ENCODE results near the gene IGHMBP2. TPM values are rescaled to one million over a fixed set of nuclear protein-coding genes. Genes with fewer than 3 reads are reported as not detected.
A peak's percentile ranks its signal among the peaks of the same experiment; 100 is the strongest.

IGHMBP2 gene
- total RNA-seq, 1 donor from 2014 or later: 4.1 TPM

- DNase-seq (ENCODE audit: low spot score): peak; percentile 92
Observed at GRCh38 chr11:68890490-68891231, 13.0 kb upstream of the IGHMBP2 start.

GRCh38 chr11:68891351-68891948 lies 12.2 kb upstream of the IGHMBP2 start:
- no peak for DNase-seq (ENCODE audit: low spot score)

DNA sequence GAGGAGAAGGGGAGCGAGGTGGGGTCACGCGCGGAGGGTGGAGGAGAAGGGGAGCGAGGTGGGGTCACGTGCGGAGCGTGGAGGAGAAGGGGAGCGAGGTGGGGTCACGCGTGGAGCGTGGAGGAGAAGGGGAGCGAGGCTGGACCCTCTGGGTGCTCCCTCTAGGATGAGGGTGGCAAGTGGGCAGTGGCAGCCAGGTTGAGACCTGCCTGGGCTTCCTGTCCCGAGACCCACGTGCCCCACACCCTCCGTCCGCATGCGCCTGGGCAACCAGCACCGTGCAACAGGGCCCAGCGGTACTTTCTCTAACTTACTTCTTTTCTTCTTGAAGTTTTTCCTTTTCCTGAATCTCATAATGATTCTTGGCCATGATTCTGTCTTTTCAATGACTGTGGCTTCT lies 11.1 kb upstream of the IGHMBP2 start:
- DNase-seq (ENCODE audit: low spot score): no peak

GRCh38 chr11:68893282-68893681 lies 10.4 kb upstream of the IGHMBP2 start:
- DNase-seq (ENCODE audit: low spot score): no peak

GRCh38 chr11:68896171-68896959 lies 7.3 kb upstream of the IGHMBP2 start:
- no peak for DNase-seq (ENCODE audit: low spot score)

DNA sequence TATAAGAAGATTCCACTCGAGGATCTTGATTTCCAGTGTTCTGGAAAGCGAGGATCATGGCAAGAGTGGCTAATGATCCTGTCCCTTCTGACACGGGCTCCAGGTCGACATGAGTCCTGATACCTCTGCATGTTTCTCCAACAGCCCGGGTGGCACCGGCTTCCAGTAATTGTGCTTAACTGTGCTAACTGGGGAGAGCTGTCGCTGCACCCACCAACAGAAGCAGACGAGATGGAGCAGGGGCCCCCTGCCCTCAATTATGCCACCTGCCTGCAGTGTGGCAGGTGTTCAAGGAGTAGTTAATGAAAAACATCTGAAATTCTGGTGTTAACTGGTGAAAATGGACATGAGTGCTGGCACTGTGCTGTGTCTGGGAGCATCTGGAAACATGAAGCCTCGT lies 6.2 kb upstream of the IGHMBP2 start:
- no peak for DNase-seq (ENCODE audit: low spot score)

DNA sequence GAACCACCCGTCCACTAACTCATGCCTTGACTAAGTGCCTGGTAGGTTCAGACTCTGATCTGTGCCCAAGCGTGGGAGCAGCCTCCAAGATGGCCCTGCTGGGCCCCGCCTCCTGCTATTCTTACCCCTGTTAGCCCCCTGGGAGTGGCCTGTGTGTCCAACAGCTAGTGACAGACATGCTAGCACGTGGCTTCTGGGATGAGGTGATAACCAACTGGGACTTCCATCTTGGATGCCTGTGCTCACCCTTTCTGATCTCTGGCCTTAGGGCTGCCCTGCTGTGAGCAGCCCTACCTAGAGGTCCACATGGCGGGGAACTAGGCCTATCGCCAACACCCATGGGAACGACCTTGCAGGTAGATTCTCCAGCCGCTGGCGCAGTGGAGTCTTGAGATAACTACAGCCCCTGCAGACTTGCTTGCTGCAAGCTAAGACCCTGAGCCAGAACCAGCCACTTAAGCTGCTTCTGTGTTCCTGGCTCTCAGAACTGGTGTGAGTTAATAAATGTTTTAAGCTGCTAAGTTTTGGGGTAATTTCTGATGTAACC lies 2.8 kb upstream of the IGHMBP2 start:
- no peak for DNase-seq (ENCODE audit: low spot score)

DNA sequence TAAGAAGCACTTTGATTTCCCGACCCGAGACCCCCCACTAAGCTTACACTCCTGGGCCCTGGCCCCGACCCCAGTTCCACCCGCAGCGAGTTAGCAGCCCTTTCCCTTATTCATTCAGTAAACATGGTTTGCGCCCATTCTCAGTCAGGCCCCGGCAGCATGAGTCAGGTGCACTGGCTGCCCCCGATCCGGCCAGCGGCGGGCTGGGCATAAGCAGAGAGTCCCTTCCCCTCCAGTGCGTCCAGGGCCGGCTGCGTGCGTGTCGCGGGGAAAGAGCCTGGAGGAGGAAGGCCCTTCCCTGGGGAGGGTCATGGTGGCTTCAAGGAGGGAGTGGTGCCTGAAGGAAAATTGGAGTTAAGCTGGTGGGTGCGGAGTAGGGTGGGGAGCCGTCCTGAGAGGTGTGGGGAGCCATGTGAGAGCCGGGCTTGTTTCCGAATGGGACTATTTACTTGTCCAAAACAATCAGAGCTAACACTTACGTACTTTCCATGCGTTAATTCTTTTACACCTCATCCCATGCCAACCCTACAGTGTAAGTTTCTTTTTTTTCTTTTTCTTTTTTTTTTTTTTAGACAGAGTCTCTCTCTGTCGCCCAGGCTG lies 657 bp downstream of the IGHMBP2 start:
- DNase-seq (ENCODE audit: low spot score): peak; percentile 32

GRCh38 chr11:68905421-68906360 lies 2.0 kb downstream of the IGHMBP2 start:
- DNase-seq (ENCODE audit: low spot score): no peak

GRCh38 chr11:68908273-68908672 lies 4.6 kb downstream of the IGHMBP2 start:
- no peak for DNase-seq (ENCODE audit: low spot score)

DNA sequence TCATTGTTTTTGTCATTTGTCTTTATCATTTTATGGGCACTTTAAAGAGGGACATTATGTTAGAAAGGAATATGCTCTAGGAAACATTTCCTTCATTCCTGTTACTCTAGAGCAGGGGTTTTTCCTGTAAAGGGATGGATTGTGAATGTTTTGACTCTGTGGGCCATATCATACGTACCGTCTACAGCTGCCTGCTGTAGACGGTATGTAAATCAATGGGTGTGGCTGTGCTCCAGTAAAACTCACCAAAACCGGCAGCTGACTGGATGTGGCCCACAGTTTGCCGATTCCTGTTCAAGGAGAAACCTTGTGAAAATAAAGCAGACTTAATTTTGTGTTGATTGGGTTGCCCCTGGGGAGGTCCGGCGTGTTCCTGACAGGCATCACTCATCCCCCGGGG lies 7.3 kb downstream of the IGHMBP2 start:
- DNase-seq (ENCODE audit: low spot score): no peak

DNA sequence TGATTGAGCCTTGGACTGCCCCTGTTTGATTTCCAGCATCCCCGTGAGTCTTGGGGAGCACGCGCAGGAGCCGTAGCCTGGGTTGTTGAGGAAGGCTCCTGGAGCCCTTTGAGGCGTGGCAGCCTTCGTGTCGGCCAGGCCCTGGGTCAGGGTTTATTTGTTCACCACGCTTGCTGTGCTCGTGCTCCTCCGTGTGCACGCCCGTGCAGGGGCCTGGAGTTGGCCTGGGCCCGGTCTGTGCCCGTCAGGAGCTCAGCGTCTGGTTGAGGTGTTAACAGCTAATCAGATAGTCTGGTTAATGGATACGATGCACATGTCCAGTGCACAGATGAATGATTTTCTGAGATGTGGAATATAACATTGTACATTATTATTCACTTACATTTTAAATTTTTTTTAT lies 8.0 kb downstream of the IGHMBP2 start:
- no peak for DNase-seq (ENCODE audit: low spot score)

DNA sequence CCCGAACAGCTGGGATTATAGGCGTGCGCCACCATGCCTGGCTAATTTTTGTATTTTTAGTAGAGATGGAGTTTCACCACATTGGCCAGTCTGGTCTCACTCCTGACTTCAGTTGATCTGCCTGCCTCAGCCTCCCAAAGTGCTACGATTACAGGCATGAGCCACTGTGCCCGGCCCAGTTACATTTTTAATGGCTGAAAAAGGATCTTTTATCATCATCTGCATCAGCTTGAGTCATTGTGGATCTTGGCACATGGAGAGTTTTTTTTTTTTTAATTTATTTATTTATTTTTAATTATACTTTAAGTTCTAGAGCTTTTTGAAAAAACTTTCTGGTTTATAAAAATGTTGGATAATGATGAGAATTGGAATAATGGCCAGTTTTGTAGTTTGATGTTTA lies 8.6 kb downstream of the IGHMBP2 start:
- no peak for DNase-seq (ENCODE audit: low spot score)

DNA sequence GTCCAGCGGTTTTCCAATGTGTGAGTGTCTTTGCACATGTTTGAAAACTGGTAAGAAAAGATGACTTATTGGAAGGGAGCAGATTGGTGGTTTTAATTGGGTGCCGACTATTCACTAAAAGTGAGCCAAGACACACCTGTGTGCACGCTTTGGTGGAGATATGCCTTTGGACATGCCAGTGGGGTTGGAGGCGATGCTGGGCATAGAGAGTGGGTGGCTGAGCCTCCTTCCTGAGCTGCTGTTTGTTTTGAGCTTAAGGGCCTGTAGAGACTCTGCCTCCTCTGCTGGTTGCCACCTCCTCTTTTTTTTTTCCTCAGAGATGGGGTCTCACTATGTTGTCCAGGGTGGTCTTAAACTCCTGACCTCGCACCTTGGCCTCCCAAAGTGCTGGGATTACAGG lies 9.5 kb downstream of the IGHMBP2 start:
- no peak for DNase-seq (ENCODE audit: low spot score)

DNA sequence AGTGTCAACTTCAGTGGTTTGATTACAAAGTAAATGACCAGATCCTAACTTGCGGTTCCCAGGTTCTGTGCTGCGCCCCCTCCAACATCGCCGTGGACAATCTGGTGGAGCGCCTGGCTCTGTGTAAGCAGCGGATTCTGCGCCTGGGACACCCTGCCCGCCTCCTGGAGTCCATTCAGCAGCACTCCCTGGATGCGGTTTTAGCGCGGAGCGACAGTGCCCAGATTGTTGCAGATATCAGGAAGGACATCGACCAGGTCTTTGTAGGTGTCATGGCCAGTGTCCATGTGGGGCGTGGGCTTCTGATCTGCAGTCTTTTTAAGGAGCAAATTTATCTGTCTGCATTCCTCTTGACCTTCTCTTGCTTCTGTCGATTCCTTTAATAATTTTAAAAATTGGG lies 11.1 kb downstream of the IGHMBP2 start:
- no peak for DNase-seq (ENCODE audit: low spot score)

DNA sequence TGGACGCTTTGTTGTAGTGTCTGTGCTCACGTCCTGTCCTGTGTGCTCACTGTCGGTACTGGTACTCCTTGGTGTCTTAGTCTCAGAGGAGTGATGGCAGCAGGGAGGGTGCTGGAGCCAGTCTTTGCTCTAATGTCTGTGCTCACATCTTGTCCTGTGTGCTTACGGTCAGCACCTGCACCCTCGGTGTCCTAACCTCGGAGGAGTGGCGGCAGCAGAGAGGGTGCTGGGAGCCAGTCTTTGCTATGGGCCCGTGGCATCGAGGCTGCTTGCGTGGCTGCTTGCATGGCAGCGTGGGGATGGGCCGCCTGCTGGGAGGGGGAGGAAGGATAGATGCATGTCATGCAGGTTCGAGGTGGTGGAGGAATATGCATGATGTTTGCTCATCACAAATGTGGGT lies 12.7 kb downstream of the IGHMBP2 start:
- no peak for DNase-seq (ENCODE audit: low spot score)

- DNase-seq (ENCODE audit: low spot score): no peak
Observed at GRCh38 chr11:68923614-68924013, 19.9 kb downstream of the IGHMBP2 start.

GRCh38 chr11:68924073-68924925 lies 20.6 kb downstream of the IGHMBP2 start:
- no peak for DNase-seq (ENCODE audit: low spot score)

- no peak for DNase-seq (ENCODE audit: low spot score)
Observed at GRCh38 chr11:68925611-68926010, 21.9 kb downstream of the IGHMBP2 start.
